Right atrium auricular region (tissue), 2 donors: ENCODE data around the gene DLST. TPM values are rescaled to one million over a fixed set of nuclear protein-coding genes. Genes with fewer than 3 reads are reported as not detected.
A peak's percentile ranks its signal among the peaks of the same experiment; 100 is the strongest.

Source experiments
- DNase-seq: peaks from one replicate; pipeline ENCODE4 v3.0.0-alpha.2; 2019; ENCODE audit warnings: low spot score
- H3K27ac ChIP-seq, 2 donors: fragments of 200-600 bp; sonication (generic); 1 replicate in 1 of 2; 2 replicates in 1 of 2; pipeline ENCODE4 v1.5.1; 2016 to 2019
- H3K27me3 ChIP-seq, 2 donors: fragments of 200-600 bp; sonication (generic); one replicate each; pipeline versions ENCODE4 v1.5.1 to v1.6.0; 2017 to 2019
- H3K36me3 ChIP-seq: fragments of 200-600 bp; sonication (generic); one replicate; pipeline ENCODE4 v1.5.1; 2016
- H3K4me1 ChIP-seq, 2 donors: fragments of 200-600 bp; sonication (generic); one replicate each; pipeline versions ENCODE4 v1.5.1 to v1.6.0; 2017 to 2019
- H3K4me3 ChIP-seq, 2 donors: fragments of 200-600 bp; sonication (generic); 1 replicate in 1 of 2; 2 replicates in 1 of 2; pipeline ENCODE4 v1.5.1; 2017 to 2019; ENCODE audit warnings: mild to moderate bottlenecking in 1 of 2, moderate library complexity in 1 of 2
- H3K9me3 ChIP-seq, 2 donors: fragments of 200-600 bp; sonication (generic); one replicate each; pipeline ENCODE4 v1.5.1; 2019
- CTCF ChIP-seq, 2 donors: fragments of 200-600 bp; sonication (generic); IDR thresholded peaks; one replicate each; pipeline ENCODE4 v1.5.1; 2019; ENCODE audit warnings: antibody characterized with exemption in 2 of 2
- total RNA-seq, 2 donors: library from RNA; depleted of rRNA; stranded (reverse); fragments of >200 nt; gene quantifications; one replicate each; pipeline ENCODE4 v1.1.0, GENCODE V29; 2016

The DLST gene
- total RNA-seq, 2 donors from 2014 or later: 71.1 to 105 TPM

- Histone ChIP-seq H3K4me1 (peaks cover 0 to 41% of the 10 kb centered on the region in 2 donors), H3K27me3 (no peaks in the 10 kb centered on the region), H3K4me3 (no peak overlapping the region), H3K36me3 (no peaks in the 10 kb centered on the region), H3K27ac (no peak overlapping the region), H3K9me3 (no peaks in the 10 kb centered on the region)
- DNase-seq: no peak
- peak; percentile 21 to 49 for TF ChIP-seq CTCF (IDR thresholded peaks at IDR 0.05)
These were observed 63.6 kb downstream of the DLST start for GRCh38 chr14:74945261-74945851.

GRCh38 chr14:74945852-74946658, 64.3 kb downstream of the DLST start:
- peaks cover 0 to 34% of the 10 kb centered on the region in 2 donors for H3K4me1 ChIP-seq
- no peaks in the 10 kb centered on the region for H3K36me3 ChIP-seq
- H3K27ac ChIP-seq: peak overlapping the region in 1 of 2 donors; percentile 1
- peak overlapping the region in 1 of 2 donors; percentile 15 for H3K4me3 ChIP-seq
- H3K27me3 ChIP-seq: no peaks in the 10 kb centered on the region
- peak; percentile 87 to 96 for TF ChIP-seq CTCF (IDR thresholded peaks at IDR 0.05)
- DNase-seq: peak; percentile 78
- no peaks in the 10 kb centered on the region for H3K9me3 ChIP-seq

- Histone ChIP-seq H3K27ac (no peak overlapping the region), H3K4me3 (peak overlapping the region in 1 of 2 donors; percentile 15), H3K36me3 (no peaks in the 10 kb centered on the region), H3K27me3 (no peaks in the 10 kb centered on the region), H3K4me1 (peaks cover 0 to 30% of the 10 kb centered on the region in 2 donors), H3K9me3 (no peaks in the 10 kb centered on the region)
- TF ChIP-seq CTCF (IDR thresholded peaks at IDR 0.05): no peak
- no peak for DNase-seq
These were observed 65.1 kb downstream of the DLST start for GRCh38 chr14:74946659-74947281.

GRCh38 chr14:74947353-74948227, 65.9 kb downstream of the DLST start:
- H3K4me1 ChIP-seq: peaks cover 0 to 27% of the 10 kb centered on the region in 2 donors
- H3K27me3 ChIP-seq: no peaks in the 10 kb centered on the region
- no peaks in the 10 kb centered on the region for H3K9me3 ChIP-seq
- TF ChIP-seq CTCF (IDR thresholded peaks at IDR 0.05): no peak
- H3K27ac ChIP-seq: no peak overlapping the region
- no peak overlapping the region for H3K4me3 ChIP-seq
- no peaks in the 10 kb centered on the region for H3K36me3 ChIP-seq
- DNase-seq: no peak
